ENCODE results near the gene KCNMB4. TPM values are rescaled to one million over a fixed set of nuclear protein-coding genes. Genes with fewer than 3 reads are reported as not detected.

The KCNMB4 gene
- total RNA-seq, 4 donors from 2014 or later = 6.6 to 10.3 (median 8.0) TPM

GRCh38 chr12:70444903-70445302, 78.8 kb downstream of the KCNMB4 start:
- no peak overlapping the region for H3K27ac ChIP-seq (replicated peaks in 1 of 4)
- no peak for TF ChIP-seq POLR2A (IDR thresholded peaks at IDR 0.05; ENCODE audit: low read depth)
- no peaks in the 10 kb centered on the region for H3K4me1 ChIP-seq
- H3K9me3 ChIP-seq = peaks cover 0 to 12% (median 7%) of the 10 kb centered on the region in 4 donors
- H3K27me3 ChIP-seq = no peaks in the 10 kb centered on the region
- H3K4me3 ChIP-seq = no peak overlapping the region
- 57% methylated on average over 4 of the region's 4 CpGs for WGBS
- no peaks in the 10 kb centered on the region for H3K36me3 ChIP-seq
- no peak for DNase-seq (ENCODE audit: extremely low spot score)
- intact Hi-C loops (cut with DNase I) = no loop called here

DNA sequence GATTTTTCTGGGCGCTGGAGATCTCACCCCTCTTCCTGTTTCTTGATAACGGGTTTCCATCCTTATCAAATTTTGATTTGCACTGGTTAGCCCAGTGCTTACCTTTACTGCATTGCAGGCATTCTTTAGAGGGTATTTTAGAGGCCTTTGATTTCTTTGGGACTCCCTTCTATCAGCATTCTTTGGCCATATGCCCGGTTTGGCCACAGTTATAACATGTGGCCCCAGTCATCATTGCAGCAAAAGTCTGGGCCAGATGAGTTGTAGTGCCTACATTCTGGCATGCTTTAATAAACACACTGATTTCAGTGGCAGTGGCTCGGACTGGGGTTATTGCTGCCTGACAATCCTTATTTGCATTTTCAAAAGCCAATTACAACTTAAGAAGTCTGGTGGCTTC, 82.3 kb downstream of the KCNMB4 start:
- H3K36me3 ChIP-seq = no peaks in the 10 kb centered on the region
- WGBS = 85% methylated on average over 4 of the region's 4 CpGs
- intact Hi-C loops (cut with DNase I) = no loop called here
- no peak overlapping the region for H3K27ac ChIP-seq (replicated peaks in 1 of 4)
- no peaks in the 10 kb centered on the region for H3K27me3 ChIP-seq
- peaks cover 0 to 29% (median 20%) of the 10 kb centered on the region in 4 donors for H3K9me3 ChIP-seq
- no peak for DNase-seq (ENCODE audit: extremely low spot score)
- H3K4me1 ChIP-seq = no peaks in the 10 kb centered on the region
- TF ChIP-seq EP300 (IDR thresholded peaks at IDR 0.05) (no peak), POLR2A (IDR thresholded peaks at IDR 0.05; ENCODE audit: low read depth) (no peak), POLR2AphosphoS5 (IDR thresholded peaks at IDR 0.05) (no peak)
- TF ChIP-seq, protein P1, sequence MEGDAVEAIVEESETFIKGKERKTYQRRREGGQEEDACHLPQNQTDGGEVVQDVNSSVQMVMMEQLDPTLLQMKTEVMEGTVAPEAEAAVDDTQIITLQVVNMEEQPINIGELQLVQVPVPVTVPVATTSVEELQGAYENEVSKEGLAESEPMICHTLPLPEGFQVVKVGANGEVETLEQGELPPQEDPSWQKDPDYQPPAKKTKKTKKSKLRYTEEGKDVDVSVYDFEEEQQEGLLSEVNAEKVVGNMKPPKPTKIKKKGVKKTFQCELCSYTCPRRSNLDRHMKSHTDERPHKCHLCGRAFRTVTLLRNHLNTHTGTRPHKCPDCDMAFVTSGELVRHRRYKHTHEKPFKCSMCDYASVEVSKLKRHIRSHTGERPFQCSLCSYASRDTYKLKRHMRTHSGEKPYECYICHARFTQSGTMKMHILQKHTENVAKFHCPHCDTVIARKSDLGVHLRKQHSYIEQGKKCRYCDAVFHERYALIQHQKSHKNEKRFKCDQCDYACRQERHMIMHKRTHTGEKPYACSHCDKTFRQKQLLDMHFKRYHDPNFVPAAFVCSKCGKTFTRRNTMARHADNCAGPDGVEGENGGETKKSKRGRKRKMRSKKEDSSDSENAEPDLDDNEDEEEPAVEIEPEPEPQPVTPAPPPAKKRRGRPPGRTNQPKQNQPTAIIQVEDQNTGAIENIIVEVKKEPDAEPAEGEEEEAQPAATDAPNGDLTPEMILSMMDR (IDR thresholded peaks at IDR 0.05) = no peak
- H3K4me3 ChIP-seq = no peak overlapping the region

- Histone ChIP-seq H3K27ac (replicated peaks in 1 of 4) (no peak overlapping the region), H3K27me3 (no peaks in the 10 kb centered on the region), H3K9me3 (peaks cover 0 to 29% (median 20%) of the 10 kb centered on the region in 4 donors), H3K36me3 (no peaks in the 10 kb centered on the region), H3K4me3 (no peak overlapping the region), H3K4me1 (no peaks in the 10 kb centered on the region)
- WGBS = 86% methylated on average over 13 of the region's 13 CpGs
- no peak for TF ChIP-seq POLR2A (IDR thresholded peaks at IDR 0.05; ENCODE audit: low read depth)
- TF ChIP-seq EP300 (IDR thresholded peaks at IDR 0.05) = no peak
- no peak for TF ChIP-seq POLR2AphosphoS5 (IDR thresholded peaks at IDR 0.05)
- TF ChIP-seq, protein P1 (IDR thresholded peaks at IDR 0.05) = no peak
- DNase-seq (ENCODE audit: extremely low spot score) = no peak
- intact Hi-C loops (cut with DNase I) = no loop called here
Measured at GRCh38 chr12:70449074-70449752, 83.1 kb downstream of the KCNMB4 start.

DNA sequence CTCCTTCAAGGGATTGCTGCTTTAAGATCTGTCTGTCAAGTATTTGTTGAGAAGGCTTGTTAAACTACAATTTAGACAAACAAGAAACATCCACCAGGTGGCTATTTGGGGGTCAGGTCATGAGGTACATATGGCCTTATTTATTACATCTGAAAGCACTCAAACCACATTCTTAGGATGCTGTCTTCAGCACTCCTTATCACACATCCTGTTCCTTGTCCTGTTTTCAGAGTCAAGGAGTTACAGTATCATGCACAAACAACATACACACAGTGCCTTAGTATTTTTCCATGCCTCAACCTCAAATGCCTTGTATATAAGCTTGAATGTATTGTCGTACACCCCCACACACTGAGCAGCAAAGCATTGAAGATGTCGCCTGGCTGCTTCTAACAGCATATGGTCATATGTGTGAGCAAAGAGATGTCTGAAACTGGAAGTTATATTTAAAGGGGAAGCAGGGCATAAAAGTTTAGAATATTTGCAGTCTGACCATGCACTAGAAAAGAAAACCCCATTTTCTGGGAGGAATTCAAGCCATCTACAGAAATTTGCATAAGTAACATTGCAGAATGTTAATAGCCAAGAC, 83.8 kb downstream of the KCNMB4 start:
- Histone ChIP-seq H3K36me3 (no peaks in the 10 kb centered on the region), H3K27ac (replicated peaks in 1 of 4) (no peak overlapping the region), H3K4me3 (no peak overlapping the region), H3K27me3 (no peaks in the 10 kb centered on the region), H3K9me3 (peaks cover 0 to 29% (median 20%) of the 10 kb centered on the region in 4 donors), H3K4me1 (no peaks in the 10 kb centered on the region)
- DNase-seq (ENCODE audit: extremely low spot score) = no peak
- TF ChIP-seq, protein P1 (IDR thresholded peaks at IDR 0.05) = no peak
- TF ChIP-seq POLR2AphosphoS5 (IDR thresholded peaks at IDR 0.05) = no peak
- WGBS = 94% methylated on average over 2 of the region's 2 CpGs
- intact Hi-C loops (cut with DNase I) = no loop called here

GRCh38 chr12:70451528-70451927, 85.4 kb downstream of the KCNMB4 start:
- intact Hi-C loops (cut with DNase I) = no loop called here
- peaks cover 0 to 29% (median 20%) of the 10 kb centered on the region in 4 donors for H3K9me3 ChIP-seq
- no peak overlapping the region for H3K4me3 ChIP-seq
- H3K36me3 ChIP-seq = no peaks in the 10 kb centered on the region
- WGBS = 79% methylated on average over 1 of the region's 1 CpG
- no peaks in the 10 kb centered on the region for H3K27me3 ChIP-seq
- TF ChIP-seq EP300 (IDR thresholded peaks at IDR 0.05) (no peak), POLR2A (IDR thresholded peaks at IDR 0.05; ENCODE audit: low read depth) (no peak)
- no peak for DNase-seq (ENCODE audit: extremely low spot score)
- no peaks in the 10 kb centered on the region for H3K4me1 ChIP-seq
- no peak overlapping the region for H3K27ac ChIP-seq (replicated peaks in 1 of 4)

Measured in esophagus muscularis mucosa (tissue), 4 donors.